HG02973 (cell line): Measurements from ENCODE around the gene AHSG.
"Not testable (repeated sequence)": the region's sequence is repeated elsewhere in the genome, so short reads cannot be mapped to it uniquely, and the experiment has no call there.

ENCODE experiments used
- ATAC-seq: cut with Tn5 transposase; IDR thresholded peaks from one replicate; pipeline ENCODE4 v1.9.1; 2021; ENCODE audit warnings: moderate library complexity; ENCODE audit not compliant: unreplicated experiment

AHSG gene

DNA sequence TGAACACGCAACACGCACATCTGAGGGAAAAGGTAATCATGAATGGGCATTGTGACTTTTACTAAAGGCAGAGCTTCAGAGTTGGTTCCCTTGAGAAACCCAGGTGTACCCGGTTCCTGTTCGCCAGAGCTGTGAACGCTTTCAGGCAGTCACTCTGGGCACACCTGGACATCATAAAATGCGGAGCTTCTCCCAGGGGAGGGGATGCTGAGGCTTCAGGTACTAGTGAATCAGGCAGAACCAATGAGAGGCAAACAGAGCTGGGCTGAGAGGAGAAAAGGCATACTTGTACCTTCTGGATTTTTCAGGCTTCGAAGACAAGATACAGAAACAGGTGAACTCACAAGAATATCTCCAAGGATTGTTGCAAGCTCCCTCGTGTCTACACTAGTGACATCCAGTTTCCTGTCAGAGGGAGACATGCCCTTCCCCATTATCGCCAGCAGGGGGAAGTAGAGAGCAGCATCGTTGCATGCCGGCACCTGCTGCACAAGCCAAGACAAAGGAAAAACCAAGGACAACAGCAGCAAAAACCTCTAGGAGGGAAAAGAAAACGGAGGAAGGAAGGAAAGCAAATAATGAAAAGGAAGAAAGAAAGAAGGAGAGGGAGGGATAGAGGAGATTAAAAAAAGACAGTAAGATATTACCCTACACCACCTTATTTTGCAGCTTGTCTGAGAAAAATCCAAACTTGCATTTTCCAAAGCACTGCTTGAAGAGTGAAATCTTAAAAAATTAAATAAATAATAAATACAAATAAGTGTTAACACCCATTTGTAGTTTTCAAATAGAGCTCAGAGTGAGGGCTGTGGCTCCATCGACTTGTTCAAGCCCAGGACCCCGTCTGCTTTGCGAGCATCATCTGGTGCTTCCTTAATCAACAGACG, 2.0 kb downstream of the AHSG start:
- peak; percentile 56 for ATAC-seq

DNA sequence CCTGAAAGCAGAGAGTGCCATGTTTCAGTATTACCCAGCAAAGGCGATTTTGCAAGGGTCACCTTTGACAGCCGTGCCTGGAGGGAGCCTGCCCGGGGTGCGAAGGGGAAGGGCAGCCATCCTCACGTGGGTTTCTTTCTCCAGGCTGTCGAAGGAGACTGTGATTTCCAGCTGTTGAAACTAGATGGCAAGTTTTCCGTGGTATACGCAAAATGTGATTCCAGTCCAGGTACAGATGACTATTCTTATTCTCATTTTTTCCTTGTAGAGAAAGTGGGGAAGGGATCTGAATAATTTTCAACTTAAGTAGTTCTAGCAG, 3.4 kb downstream of the AHSG start:
- ATAC-seq = no peak

DNA sequence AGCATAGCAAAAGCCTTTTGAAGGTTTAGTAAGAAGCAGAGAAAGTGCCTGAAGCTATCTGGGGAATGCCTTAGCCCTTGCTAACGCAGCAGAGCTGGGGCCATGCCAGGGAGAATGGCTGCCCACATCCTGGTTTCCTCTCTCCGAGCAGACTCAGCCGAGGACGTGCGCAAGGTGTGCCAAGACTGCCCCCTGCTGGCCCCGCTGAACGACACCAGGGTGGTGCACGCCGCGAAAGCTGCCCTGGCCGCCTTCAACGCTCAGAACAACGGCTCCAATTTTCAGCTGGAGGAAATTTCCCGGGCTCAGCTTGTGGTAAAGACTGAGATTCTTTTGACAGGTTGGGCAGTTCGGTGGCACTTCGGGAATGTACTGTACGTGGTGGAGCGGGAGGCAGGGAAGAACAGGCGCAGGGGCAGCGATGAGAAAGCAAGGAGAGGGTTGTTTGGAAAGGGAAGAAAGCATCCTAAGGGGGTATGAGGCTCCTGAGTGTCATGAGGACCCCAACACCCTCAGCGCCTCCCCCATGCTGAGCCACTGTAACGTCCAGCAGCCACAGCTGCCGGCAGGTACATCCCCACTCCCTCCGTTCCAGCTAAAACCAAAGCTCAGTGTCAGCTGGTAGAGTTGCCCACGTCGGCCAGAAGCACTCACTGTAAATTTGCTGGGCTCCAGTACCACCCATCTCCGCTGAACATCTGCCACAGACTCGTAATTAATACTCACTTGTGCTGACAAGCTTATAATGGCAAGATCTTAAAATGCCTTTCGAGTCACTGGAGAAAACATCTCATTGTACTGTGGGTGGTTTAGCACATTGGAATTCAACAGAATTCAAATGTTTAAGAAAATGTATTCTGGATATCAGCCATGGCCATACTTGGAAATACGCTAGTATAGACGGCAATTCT, 4.4 kb downstream of the AHSG start:
- peak; percentile 91 for ATAC-seq

DNA sequence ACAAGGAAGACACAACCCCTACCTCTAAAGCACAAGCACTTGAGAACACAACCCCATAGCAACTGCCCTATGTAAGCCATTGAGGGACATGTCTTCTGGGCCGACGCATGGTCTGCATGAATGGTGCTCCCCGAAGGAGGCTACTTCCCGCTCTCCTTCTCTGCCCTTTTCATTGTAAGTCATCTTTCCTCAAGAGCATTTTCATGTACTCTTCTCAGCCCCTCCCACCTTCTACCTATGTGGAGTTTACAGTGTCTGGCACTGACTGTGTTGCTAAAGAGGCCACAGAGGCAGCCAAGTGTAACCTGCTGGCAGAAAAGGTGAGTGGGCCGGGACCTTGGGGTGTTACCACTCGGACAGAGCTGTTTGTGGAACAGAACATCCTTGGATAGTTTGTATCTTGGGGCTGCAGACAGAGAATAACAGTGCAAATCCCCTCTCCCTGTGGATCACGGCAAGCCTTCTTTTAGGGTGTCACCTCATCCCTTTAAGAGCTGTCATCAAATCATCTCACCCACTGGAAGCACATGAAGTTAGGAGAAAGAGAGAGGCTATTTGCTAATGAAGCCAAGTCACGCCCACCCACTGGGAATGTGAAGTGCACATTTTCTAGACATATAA, 5.6 kb downstream of the AHSG start:
- ATAC-seq = no peak

DNA sequence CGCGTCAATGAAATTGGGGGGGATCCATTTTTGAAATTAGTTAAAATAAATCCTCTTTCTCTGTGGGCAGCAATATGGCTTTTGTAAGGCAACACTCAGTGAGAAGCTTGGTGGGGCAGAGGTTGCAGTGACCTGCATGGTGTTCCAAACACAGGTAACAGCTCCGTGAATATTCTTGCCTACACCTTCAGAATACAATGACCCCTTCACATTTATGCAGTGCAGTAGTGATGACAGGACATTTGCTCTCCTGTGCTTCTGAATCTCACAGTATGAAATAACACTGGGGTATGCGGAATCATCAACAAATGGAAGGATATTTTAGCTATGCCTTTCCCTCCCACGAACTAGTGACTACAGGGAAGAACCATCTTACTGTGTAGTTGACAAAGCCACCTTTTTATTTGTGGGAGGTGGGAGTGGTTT, 6.9 kb downstream of the AHSG start:
- ATAC-seq = no peak

DNA sequence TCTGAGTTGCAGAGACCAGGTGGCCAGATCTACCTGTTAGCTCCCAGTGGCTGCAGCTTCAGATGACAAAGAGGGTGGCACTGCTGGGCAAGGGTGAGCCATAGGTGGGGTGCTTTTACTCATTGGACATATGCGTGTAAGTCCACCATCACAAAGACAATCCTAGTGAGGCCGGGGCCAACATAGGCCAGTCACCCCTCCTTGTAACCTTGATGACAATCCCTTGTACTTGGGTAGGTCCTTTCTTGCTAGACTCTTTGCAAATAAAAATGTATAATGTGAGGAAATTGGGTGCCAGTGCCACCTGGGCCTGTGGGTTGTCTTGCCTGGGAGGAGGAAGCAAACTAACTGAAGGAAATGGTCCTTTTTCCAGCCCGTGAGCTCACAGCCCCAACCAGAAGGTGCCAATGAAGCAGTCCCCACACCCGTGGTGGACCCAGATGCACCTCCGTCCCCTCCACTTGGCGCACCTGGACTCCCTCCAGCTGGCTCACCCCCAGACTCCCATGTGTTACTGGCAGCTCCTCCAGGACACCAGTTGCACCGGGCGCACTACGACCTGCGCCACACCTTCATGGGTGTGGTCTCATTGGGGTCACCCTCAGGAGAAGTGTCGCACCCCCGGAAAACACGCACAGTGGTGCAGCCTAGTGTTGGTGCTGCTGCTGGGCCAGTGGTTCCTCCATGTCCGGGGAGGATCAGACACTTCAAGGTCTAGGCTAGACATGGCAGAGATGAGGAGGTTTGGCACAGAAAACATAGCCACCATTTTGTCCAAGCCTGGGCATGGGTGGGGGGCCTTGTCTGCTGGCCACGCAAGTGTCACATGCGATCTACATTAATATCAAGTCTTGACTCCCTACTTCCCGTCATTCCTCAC, 7.6 kb downstream of the AHSG start:
- ATAC-seq = no peak

DNA sequence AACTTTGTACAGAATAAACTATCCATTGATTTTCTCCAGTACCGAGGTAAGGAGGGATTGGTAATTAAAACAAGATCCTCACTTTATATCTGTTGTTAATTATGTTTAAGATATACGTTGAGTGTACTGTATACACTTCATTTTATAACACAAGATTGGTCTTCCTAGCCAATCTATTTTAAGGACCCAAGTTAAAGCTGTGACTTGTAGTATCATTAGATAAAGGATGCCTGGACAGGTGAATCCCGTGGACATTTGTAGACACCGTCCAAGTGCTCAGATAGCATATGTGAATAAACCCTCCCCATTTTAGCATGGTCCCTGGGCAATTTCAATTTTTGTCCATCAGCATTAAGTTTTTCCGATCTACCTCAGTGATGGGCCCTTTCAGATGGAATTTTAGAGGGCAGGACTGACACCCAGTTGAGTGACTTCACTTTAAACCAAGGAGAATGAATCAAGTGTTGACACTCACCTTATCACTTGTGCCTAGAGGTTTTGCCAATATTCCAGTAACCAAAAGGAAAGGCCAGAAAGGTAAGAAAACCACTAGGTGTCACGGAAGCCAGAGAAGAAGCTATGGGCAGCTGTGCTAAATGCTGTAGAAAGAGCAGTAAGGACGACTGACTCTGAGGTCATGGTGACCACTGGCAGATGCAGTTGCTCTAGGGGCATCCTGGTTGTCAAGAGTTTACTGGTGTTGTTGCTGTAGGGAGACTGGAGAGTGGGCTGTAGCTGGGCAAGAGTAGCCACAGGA, 9.2 kb downstream of the AHSG start:
- ATAC-seq = no peak

DNA sequence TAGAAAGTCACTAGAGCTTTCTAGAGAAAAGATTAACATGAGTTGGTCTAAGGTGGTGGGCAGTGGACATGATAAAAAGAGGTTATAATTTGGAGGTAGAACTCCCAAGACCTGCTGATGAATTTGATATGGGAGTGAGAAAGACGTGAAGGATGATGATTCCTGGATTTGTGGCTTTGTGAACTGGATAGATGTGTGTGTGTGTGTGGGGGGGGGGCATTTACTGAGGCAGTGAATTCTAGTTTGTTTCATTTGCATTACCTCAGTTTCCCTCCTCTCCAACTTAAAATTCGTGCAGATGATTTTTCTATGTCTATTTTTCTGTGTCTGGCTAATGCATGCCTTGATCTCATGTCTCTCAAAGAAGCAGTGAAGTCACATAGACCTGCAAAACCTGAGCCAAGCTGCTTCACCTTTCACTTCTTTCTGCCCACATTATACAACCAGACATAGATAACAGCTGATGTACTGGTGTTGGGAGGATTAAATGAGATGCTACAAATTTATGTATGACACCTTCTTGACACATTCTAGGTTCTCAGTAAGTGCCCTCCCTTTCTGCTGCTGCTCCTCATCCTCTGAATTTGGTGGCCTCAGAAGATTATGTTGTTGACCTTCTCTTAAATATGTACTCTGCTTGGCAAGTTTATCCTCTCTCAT, 9.9 kb downstream of the AHSG start:
- no peak for ATAC-seq

DNA sequence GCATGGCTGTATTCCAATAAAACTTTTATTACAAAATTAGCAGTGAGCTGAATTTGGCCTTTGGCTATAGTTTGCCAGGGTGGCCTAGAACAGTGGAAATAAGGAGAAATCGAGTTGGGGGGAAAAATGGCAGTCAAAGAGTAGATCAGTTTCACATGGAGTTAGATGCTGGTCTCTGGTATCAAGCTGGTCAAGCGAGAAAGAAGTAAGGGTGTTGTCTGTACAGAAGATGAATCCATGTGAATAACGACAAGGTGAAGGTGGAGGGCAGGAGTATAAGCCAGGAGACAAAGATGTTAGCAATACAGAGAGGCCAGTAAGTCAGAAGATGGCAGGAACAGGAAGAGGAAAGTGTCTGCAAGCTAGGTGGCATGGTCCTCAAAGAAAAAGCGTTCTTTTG, 11.7 kb downstream of the AHSG start:
- no peak for ATAC-seq

DNA sequence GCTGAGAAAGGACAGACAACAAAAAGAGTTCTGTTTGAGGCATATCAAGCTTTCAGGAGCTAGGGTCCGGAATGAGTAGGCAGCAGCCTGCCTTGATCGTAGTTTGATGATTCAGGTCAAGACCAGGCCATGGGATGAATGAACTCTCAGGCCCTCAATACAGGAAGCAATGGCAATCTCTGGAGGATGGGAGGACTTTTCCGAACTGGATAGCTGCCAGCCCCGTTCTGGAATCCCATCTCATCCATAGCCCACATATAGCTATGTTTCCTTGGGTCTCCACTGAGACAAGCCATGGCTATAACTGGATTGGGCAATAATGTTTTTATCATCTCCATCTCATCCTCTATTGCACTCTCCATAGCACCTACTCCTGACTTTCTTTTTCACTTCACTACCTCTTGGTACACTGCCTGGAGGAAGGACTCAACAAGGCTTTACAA, 12.8 kb downstream of the AHSG start:
- no peak for ATAC-seq

DNA sequence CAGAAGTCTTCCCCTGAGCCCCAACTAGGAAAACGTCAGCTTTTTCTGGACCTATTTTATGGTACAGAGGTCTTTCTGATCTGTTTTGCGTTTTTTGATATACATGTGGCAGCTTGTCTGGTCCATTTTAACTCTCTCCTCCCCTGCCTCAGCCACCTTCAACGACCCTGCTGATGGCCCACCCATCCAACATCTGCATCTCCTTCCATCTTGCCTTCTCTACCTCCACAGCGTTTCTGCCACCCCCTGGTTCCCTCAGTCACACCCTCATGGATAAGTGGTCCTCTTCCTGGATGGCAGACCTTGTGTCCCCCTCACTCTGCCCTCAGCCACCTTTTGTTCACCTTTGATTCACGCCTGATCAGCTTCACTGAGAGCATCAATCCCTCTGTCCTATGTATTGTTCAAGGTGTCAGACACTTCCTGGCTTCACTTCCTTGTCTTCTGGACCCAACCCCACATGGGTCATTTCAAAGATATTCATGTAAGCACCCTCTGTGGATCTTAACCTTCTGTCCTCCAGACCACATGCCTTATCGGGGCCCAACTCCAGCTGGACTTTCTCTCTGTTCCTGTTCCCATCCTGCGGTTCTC, 13.5 kb downstream of the AHSG start:
- ATAC-seq = no peak

DNA sequence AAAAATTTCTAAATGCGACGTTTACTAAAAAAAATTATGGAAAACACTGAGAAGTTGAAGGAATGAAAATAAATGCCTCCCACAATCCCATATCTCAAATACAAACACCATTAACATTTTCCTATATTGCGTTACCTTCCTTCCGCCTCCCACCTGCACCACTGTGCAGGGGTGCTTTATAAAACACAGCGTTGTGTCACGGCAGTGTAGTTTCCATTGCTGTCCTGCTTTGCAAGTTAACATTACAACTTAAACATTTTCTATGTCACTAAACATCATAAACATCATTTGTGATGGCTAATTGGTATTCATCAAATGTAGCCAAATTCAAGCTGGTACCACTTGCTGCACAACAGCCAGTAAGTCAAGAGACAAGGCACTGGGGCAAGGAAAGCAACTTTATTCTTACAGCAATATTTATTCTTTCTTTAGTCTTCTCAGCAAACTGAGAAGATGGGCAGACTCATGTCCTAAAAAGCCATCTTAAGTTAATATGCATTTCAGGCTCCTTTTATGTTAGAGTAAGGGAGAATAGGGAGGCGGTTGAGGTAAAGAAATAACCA, 15.1 kb downstream of the AHSG start:
- no peak for ATAC-seq

DNA sequence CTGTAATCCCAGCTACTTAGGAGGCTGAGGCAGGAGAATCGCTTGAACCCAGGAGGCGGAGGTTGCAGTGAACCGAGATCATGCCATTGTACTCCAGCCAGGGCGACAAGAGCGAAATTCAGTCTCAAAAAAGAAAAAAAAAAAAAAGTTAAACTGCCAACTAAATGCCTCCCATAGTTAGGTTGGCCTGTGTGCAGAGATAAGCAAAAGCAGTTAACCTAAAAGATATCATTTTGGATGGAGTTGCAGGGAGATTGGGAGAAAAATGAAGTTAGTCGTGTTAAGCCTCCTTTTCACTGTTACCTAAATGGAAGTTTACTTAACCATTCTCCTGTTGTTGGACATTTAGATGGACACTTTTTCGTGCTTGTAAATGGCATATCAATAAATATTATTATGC, 15.9 kb downstream of the AHSG start:
- no peak for ATAC-seq

DNA sequence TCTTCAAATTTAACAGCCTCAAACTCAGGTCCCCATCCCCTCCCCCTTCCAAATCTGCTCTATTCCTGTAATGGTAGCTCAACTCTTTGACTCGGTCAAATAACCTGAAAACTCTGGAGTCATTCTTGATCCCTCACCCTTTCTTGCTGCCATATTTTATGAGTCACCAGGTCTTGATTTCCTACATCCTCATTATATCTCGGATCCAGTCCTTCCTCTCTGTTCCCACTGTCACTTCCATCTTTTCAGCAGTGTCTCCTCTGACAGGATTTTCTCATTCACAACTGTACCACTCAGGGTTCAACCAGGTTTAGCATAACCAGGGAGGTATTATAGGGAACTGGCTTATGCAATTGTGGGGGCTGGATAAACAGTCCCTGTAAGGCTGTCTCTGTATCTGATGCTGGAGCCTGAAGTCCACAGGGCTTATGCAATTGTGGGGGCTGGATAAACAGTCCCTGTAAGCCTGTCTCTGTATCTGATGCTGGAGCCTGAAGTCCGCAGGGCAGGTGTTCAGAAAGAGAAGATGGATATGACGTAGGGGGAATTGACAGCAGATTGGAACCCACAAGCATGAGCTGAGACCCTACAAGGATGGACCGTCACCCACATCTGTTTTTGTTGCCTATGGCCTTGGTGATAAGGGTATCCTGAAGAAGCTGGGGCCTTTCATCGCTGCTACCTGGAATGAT, 18.2 kb downstream of the AHSG start:
- no peak for ATAC-seq

DNA sequence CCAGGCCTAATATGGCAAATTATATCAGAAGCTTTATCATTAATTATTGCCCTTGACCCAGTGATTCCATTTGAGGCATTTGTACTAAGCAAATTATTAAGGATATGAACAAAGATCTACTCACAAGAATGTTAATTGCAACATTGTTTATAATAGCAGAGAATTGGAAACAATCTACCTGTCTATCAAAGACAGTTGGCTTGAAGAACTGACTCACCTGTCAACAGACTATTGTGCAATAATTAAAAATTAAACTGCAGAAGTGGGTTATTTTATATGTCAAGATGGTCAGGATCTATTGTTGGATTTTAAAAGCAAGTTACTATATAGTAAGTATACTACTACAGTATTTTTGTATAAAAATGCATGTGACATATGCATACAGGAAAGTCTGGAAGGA, 20.6 kb downstream of the AHSG start:
- ATAC-seq = no peak

DNA sequence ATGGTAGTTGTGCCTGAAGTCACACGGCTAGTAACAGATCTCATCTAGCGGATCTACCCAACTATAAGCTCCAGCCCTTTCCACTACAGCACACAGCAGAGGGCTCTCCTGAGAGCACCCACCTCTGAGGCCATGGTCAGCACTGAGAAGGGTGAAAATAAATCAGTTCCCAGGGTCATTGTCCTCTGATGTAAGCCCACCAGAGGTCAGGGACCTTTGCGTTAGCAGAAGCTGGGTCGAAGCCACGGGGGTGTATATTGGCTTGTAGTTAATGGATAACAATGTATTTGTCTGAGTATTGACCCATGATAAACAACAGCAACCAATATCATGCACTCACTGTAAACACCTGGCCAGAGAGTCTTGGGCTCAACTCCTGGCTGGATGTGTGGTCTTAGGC, 21.3 kb downstream of the AHSG start:
- not testable (repeated sequence) for ATAC-seq

DNA sequence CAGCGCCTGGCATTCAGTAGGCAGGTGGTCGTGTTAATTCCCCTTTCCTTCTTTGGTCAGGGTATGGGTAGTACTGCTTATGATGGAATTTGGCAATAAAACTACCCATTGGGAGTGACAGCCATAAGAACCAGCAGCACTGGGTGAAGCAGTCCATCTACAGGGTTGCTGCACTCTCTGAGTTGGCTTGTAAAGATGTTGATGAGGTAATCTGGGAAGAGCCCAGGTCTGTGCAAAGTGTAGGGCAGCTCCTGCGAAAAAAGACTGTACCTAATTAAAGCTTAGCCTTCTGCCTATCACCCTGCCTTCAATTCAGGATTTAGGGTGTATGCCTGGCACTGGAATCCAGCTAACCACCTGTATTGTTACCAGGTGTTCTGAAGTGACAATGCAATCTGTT, 22.7 kb downstream of the AHSG start:
- no peak for ATAC-seq

DNA sequence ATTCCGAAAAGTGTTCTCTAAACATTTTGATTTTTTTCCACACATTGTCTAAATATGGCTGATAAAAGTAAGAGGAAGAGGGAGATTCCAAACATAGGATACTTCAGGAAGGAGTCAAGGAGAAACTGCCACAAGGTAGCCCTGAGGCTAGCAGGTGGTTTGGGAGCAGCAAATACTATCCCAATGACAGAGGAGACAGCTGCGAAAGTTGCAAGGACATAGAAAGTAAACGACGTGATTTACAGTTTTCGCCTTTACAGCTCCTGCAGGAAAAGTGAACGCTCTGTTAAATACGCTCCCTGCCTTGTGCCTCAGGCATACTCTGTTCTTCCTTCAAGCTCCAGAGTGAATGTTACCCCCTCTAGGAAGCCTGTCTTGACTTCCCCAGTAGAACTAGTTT, 23.7 kb downstream of the AHSG start:
- no peak for ATAC-seq
